NCI-H1048 (cell line): ENCODE measurements around the gene SYNC.
"Not testable (repeated sequence)": the region's sequence is repeated elsewhere in the genome, so short reads cannot be mapped to it uniquely, and the experiment has no call there.

Source experiments
- DNase-seq: peaks from one replicate; lab custom pipeline; 2025; lab: John Stamatoyannopoulos, UW

SYNC gene

GRCh38 chr1:32724678-32725614, 22.4 kb upstream of the SYNC start:
- no peak for DNase-seq

GRCh38 chr1:32719681-32720275, 17.2 kb upstream of the SYNC start:
- no peak for DNase-seq

DNA sequence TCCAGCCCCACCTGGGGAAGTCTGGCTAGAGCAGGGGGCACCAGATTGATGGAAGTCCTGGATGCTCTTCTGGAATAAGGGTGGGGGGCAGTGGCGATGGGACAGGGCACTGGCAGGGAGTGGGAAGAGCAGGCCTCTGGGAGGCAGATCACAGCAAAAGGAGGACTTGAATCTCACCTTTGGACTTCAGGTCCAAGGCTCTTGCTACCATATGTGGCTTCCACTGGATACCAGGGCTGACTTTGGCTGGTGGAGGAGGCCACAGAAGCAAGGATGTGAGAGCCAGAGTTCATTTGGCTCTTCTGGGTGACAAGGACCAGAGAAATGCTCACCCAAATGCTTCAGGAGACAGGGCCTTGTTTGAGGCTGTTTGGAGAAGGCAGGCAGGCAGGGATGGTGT, 16.0 kb upstream of the SYNC start:
- no peak for DNase-seq

DNA sequence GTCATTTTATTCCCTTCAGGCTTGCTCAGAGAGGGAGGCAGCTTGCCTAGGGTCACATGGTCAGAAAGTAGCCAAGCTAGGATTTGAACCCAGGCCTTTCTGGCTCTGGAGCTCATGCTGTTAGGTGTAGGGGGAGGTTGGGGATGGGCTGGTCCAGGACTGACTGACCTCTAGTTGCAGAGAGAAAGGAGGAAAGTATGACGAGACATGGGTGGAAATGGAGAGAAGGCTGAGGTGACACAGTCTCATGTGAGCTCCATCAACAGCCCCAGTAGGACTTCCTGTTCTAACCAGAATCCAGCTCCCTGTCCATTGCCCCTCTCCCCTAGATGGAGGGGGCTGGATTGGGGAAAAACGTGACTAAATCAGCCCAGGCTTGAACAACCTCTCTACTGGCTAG, 15.5 kb upstream of the SYNC start:
- no peak for DNase-seq

GRCh38 chr1:32717503-32717902, 14.9 kb upstream of the SYNC start:
- no peak for DNase-seq

DNA sequence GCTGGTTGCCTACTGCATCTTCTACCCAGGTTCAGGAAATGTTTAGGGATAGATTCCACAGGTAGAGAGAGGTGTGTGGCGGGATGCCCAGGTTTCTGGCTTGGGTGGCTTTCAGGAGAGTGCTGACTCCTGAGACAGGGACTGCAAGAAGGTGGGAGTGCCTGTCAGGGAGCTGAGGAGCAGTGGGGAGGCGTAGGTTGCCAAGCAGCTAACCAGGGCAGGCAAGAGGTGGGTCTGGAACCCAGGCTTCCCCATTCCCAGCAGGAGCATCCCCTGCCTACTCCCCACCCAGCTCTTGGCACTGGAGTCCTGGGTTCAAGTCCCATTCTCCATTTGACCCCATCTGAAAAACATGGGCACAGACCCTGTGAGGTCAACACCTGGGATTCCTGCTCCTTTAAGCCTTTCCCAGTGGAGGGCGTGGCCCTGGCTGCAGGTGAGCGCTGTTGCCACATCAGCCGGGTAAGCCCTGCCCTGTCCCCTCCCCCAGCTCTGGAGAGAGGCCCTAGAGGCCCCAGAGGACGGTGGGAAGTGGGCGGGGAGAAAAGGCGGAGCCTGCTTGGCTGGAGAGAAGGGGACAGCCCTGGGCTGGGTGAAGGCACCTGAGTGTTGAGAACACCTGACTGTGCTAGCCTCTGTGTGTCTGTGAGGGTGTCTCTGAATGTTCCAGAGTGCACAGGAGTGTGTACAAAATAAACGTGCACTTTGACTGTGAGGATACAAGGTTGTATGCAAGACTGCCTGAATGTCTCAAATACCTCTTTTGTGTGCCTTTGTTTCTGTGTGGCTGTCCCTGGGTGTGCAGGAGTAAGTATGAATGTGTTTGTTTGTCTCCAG, 14.0 kb upstream of the SYNC start:
- DNase-seq: peak; percentile 93

- no peak for DNase-seq
These were observed 13.3 kb upstream of the SYNC start for GRCh38 chr1:32715901-32716311.

DNA sequence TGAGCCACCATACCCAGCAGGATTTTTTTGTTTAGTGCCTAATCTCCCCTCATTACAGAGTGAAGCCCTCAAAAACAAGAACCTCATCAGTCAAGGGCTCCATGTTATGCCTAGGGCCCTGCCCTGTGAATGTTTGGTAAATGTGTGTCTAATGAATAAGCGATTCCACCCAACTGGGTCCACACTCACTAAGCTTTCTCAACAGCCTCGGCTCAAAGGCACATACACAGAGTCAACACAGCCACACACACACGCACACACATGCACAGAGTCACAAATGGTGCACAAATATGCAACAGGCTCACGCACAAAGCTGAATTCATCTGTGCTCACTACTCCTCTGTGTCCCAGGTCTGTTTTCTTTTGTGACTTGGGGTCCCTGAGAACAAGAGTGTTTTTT, 11.7 kb upstream of the SYNC start:
- no peak for DNase-seq

- DNase-seq: no peak
These were observed 10.5 kb upstream of the SYNC start for GRCh38 chr1:32713081-32713480.

DNA sequence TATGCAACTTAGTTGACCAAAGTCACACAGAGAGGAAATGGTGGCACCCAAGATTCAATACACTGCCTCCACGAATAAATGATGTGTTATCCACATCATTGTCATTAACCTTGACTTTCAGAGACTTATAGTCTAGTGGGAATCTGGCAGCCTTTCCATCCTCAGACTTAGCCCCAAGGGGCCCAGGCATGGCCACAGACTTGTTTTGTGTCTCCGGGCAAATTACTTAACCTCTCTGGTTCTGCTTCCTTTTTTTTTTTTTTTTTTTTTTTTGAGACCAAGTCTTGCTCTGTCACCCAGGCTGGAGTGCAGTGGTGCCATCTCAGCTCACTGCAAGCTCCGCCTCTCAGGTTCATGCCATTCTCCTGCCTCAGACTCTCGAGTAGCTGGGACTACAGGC, 8.7 kb upstream of the SYNC start:
- DNase-seq: not testable (repeated sequence)

- no peak for DNase-seq
These were observed 6.9 kb upstream of the SYNC start for GRCh38 chr1:32709476-32709875.

DNA sequence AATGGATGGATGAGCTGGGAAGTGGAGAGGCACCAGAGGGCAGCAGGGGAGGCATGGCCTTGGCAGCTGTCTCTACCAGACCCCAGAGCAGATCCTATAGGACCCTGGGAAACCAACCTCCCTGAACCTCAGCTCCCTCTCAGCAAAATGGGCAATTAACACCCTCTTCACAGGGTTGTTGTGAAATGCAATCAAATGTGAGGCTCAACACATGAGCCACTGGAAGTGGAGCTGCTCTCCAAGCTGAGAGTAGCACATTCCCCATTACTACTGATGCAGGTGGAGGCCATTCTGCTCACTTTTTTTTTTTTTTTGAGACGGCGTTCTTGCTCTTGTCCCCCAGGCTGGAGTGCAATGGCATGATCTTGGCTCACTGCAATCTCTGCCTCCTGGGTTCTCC, 6.5 kb upstream of the SYNC start:
- DNase-seq: no peak

DNA sequence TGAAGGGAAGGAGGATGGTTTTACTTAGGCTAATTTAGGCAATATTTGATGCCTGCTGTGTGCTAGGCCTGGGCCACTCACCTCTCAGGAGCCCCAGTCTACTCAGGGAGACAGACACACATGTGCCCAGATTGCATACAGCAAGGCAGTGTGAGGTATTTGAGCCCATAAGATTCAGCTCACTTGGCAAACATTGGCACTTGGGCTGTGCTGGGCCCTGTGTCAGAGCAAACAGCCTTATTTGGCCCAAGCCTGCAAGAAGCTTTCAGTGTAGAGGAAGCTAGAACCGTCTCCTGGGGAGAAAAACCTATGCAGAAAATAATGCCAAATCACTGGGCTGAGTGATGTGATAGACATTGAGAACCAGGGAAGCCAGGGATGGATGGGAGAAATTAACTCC, 3.9 kb upstream of the SYNC start:
- no peak for DNase-seq

DNA sequence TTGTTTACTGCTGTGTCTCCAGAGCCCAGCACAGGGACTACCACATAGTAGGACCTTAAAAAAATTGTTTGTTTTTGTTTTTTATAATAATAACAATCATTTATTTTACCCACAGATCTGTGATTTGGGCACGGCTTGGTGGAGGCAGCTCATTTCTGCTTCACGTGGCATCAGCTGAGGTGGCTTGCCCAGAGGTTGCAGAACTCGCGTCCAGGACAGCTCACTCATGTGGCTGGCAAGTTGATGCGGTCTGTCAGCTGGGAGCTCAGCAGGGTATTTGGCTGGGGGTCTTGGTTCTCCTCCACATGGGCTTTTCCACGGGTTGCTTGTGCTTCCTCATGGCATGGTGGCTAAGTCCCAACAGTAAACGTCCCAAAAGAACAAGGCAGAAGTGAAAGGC, 2.9 kb upstream of the SYNC start:
- DNase-seq: no peak

DNA sequence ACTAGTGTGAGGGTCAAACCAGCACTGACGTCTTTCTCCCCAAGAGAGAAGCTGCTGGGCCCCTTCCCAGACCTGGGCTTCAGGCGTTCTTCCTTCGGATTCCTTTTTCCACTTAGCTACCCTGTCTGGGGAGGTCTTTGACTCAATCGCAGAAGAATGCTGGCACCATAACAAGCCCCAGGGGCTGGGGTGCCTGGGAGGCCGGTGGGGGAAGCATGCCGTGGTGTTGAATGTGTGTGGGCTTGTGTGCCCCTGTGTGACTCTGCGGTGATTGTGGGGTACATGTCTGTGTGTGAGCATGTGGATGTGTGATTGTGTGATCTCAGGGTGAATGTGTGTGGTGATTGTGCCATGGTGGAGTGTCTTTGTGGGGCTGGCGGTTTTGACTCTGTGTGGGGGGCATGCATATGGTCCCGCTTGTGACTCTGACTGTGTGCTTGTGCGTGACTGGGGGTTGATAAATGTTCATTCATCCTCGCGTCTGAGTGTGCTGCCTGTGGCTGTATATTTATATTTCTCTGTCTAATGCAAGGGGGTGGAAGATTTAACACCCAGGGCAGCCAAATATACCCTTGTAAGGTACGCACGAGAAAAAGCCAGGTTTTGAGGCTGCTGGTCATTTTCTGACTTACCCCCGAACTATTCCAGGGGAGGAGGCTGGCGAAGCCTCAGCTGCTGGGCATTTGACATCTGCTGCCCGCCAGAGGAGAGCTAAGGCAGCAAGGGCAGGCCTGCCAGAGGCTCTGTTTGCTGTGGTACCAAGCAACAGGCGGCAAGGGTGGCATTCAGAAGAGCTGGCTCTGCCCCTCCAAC, 1.1 kb upstream of the SYNC start:
- DNase-seq: no peak

GRCh38 chr1:32701951-32702598, 495 bp downstream of the SYNC start:
- no peak for DNase-seq

DNA sequence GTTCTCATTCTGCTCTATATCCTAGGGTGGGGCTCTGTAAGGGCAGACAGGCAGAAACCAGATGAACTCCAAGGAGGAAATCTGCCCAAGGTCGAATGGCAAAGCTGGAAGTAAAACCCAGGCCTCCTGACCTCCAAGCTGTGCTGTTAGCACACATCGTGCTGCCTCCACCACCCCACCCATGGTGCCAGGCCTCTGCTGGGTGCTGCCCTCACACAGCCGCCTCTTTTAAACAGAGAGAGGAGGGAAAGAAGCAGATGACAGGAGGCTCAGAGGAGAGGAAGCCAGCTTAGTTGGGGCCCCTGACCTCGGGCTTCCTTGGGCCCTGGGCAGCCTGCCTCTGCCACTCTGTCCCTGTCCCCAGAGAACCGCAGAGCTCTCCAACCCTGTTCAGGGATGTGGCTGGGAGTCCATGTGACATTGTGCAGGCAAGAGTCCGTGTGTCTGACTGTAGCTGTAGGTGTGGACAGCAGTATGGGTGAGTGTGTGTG, 1.1 kb downstream of the SYNC start:
- DNase-seq: no peak

DNA sequence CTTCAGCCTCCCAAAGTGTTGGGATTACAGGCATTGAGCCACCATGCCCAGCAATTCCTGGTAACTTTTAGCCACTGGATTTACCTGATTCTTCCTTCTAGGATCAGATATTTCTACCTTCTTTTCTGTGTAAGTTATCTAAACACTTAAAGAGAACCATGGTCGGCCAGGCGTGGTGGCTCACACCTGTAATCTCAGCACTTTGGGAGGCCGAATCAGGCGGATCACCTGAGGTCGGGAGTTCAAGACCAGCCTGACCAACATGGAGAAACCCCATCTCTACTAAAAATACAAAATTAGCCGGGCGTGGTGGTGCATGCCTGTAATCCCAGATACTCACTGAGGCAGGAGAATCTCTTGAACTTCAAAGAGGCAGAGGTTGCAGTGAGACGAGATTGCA, 5.6 kb downstream of the SYNC start:
- not testable (repeated sequence) for DNase-seq

DNA sequence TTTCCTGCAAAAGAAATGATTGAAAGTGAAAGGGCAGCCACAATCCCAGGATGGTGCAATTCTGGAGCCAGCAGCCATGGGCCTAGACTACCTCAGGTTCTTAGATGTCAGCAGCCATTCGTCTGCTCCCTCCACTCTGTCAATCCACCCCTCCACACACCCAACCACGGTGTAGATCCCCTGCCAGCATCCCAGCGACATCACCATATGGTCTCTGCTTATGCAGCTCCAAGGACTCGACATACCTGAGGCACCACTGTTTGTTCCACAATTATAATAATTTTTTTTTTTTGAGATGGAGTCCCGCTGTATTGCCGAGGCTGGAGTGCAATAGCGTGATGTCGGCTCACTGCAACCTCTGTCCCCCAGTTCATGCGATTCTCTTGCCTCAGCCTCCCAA, 6.5 kb downstream of the SYNC start:
- no peak for DNase-seq

DNA sequence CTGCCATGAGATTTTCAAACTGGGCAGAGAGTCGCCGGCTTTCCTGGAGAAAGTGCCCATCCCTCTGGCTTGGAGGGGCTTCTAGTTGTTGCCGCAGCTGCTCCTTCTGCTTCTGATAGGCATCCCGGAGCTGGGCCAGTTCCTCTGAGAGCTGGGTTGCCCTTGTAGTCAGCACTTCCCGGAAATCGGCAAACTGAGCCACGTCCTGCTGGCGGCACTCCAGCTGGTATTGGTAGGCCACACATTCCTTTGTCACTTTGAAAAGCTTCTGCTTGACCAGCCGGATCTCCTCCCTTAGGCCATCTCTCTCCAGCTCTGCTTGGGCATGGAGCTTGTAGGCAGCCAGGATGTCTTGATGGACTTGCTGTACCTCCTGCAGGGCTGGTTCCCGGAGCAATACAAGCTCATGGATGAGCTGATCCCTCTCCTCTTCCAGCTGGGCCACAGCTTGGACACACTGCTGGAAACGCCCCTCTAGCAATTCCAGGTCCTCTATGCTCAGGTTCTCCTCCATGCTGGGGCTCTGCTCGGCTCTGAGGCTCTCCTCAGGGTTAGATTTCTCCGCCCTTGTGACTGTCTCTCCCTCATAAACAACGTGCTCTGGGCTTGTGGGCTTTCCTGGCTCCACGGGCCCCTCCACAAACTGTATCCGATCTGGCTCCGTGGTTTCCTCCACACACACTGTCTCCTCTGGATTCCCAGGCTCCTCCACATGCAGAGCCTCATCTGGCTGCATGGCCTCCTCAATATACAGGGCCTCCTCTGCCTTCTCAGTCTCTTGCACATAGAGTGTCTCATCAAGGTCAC, 7.3 kb downstream of the SYNC start:
- no peak for DNase-seq
